Measurements from ENCODE around the gene KARS1. TPM values are rescaled to one million over a fixed set of nuclear protein-coding genes. Genes with fewer than 3 reads are reported as not detected.
A peak's percentile ranks its signal among the peaks of the same experiment; 100 is the strongest.

KARS1 gene
- total RNA-seq, 2 donors from 2014 or later = 96.0 to 107 TPM

DNA sequence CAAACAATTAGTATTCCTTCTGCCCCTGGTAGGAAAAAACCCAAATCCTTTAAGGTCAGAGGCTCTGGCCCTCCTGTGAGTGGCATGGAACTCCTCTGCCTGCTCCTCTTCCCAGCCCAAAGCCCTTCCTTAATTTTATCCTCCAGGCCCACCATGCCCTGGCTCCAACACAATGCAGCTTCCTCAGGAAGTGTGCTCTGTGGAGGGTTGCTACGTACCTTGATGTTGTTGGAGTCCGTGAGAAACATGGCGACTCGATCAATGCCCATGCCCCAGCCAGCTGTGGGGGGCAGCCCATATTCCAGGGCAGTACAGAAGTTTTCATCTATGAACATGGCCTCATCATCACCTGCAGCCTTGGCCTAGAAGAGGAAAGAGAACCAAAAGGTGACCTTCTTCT, 19.1 kb downstream of the KARS1 start:
- no peak for DNase-seq
- intact Hi-C loops (cut with DNase I) = no loop called here

DNA sequence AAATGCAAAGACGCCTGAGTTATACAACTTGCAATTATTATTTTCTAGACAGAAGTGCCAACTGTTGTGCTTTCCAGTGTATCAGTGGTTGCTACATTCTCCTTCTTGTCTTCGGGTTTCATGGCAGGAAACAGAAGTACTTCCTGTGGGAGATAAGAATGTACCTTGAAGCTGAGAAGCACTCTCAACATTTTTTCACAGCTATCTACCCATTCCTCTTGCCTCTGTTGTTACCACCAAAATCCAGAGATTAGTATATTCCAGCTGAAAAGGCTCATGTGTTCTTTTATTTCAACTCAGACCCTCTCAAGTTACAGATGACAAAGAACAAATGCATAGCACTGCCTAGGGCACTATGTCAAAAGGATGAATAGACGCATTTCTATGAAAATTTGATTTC, 19.6 kb downstream of the KARS1 start:
- DNase-seq (no peak), ATAC-seq (no peak)
- intact Hi-C loops (cut with DNase I) = no loop called here

More for the DNA sequence above, 19.1 kb downstream of the KARS1 start:
- no peak for ATAC-seq

DNA sequence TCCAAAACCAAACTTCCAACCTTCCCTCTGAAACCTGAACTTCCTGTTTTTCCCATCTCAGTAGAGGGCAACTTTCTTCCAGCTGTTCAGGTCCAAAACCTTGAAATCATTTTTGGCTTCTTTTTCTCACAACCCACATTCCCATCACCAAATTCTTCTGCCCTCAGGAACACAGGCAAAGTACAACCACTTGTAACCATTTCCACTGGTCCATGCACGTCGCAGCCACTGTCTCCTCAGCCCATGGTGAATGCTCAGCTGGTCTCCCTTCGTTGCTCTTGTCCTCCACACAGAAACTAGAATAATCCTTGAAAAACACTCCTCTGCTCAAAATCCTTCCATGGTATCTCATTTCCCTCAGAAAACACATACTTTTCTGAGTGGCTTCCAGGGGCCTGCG, 20.7 kb downstream of the KARS1 start:
- no peak for DNase-seq
- ATAC-seq = no peak
- intact Hi-C loops (cut with DNase I) = no loop called here

DNA sequence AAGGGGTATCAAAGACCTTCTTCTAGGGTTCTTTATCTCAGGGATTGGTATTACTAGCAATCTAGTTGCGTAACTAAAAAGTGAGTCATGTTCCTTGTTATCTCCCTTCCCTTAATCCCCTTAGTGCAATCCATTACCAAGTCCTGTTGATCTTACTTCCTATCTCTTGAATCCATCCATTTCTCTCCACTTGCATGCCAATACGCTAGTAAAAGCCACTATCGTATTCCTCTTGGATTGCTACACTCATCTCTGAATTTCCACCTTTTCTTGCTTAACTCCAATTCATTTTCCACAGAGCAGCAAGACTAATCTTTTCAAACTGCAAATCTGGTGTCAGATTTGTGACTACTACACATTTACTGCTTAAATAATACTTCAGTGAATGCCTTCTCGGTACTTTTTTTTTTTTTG, 22.5 kb downstream of the KARS1 start:
- no peak for DNase-seq
- ATAC-seq = no peak
- intact Hi-C loops (cut with DNase I) = no loop called here

DNA sequence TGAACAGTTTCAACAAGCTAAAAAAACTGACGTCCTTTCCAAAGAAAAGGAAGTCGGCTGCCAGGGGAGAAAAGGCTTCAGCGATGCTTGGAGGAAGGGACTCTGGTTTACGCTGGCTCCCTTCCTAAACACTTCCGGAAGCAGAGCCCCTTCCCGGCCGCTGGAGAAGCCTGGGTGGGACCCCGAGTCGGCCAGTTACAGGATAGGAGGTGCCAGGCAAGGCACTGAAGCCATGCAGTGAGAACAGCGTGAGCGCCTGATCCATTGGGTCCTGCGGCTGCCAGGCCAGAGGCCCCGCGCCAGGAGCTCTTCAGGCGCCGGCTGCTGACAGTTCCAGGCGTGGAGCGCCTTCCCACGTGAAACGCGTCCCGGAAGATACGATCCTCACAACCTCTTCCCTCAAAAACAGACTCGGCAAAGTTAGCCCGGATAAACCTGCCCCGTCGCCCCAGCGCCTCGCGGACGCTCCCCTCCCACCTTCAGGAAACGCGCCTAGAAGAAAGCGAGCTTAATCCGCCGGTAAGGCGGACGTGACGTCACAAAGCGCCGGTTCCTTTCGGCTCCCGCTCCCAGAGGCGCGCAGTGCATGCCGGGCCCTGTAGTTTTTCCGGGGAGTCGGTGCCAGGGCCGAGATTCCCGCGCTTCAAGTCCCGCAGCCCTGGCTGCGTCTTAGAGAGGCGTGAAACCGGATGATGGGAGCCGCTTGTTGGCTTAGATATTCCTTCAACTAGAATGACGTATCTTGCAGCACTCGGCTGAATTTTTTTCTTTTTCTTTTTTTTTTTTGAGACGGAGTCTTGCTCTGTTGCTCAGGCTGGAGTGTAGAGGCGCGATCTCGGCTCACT, 24.5 kb downstream of the KARS1 start, which contains the start of gene ADAT1:
Gene ADAT1, minus strand, starts transcription at position 521 of the 845 bp plus-strand sequence. CDS start 2,482 bp downstream, outside the sequence.
- peak; percentile 100 for DNase-seq
- ATAC-seq = peak; percentile 97 to 99
- intact Hi-C loops (cut with DNase I) = loop anchor here in 1 of 2 donors (2.0 kb wide), 1 partner anchor 68 kb away; no protein-coding TSS in a partner anchor

DNA sequence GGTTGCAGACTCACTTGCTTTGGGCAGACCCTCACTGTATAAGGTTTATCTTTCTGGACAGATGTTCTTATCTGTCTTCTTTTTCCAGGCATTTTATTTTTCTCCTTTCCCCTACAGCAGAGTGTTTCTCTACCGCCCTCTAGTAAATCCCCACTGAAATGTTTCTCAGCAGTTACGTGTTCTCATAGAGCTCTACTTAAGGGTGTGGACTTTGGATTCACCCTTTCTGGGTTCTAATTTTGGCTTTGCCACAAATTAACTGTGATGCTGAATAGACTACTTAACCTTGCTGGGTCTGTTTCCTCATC, 26.3 kb downstream of the KARS1 start:
- intact Hi-C loops (cut with DNase I) = no loop called here
- peak in 1 of 2 donors; percentile 9 for ATAC-seq
- DNase-seq = no peak

DNA sequence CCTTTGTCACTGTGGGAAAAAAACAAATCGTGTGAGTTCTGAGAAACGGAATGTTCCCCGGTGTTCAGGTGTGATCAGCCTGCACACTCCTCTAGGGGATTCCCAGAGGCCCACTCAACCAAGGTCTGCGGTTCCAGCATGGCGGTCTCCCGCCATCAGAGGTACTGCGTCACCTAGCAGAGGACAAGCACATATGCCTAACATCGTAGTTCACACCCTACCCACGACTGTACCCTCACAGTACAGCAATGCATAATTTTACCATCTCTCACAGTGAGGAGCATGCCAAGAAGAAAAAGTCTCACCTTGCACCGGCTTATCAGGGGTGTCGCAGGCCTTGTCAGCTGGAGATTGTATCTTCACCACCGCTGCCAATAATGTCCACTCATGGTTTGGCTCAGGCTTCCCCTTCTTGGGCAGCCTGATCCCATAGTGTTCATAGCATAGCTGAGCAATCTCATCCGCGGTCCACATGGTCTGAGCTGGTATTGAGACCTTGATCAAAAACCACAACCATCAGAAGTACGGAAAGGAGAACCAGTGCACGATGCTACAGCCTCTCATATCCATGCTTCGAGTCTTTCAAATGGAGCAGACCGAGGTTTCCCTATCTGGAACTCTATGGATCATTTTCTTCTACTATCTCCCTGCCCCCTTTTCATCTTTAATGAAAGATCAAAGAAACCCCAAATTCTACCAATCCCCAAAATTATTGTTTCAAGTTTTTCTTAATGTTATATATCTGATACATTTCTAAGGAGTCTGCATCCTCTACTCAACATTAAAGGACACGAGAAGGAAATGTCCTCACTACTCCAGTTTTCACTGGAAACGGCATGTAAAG, 26.9 kb downstream of the KARS1 start:
- ATAC-seq (no peak), DNase-seq (no peak)
- intact Hi-C loops (cut with DNase I) = no loop called here

DNA sequence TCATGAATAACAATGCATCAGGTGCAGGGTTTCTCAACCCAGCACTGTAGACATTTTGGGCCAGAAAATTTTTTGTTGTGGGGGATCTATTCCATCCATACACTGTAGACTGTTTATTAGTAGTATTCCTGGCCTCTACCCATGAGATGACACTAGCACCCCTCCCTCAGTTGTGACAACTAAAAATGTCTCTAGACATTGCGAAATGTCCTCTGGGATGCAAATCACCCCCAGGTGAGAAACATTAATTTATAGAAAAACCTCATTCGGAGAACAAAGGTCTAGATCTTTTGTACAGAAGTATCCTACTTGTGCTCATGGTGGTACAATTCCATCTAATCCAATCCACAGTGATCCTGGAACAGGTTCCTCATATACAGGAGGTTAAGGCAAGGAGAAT, 28.7 kb downstream of the KARS1 start:
- ATAC-seq (no peak), DNase-seq (no peak)
- intact Hi-C loops (cut with DNase I) = no loop called here

DNA sequence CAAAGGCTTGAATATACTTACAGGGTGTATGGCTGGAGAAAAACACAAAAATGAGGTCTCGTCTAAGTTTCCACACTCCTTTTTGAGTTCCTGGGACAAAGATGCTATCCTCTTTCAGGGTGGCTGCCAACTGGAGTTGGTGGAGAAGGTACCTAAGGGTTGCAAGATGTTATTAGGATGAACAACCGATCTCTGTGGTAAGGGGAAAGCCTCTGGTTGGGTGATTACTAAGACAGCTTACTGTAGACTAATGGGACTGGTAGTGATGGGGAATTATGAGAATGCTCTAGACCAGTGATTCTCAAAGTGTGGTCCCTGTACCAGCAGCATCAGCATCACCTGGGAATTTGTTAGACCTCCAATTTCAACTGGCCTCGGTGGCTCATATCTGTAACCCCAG, 30.3 kb downstream of the KARS1 start:
- intact Hi-C loops (cut with DNase I) = no loop called here
- ATAC-seq (no peak), DNase-seq (no peak)

DNA sequence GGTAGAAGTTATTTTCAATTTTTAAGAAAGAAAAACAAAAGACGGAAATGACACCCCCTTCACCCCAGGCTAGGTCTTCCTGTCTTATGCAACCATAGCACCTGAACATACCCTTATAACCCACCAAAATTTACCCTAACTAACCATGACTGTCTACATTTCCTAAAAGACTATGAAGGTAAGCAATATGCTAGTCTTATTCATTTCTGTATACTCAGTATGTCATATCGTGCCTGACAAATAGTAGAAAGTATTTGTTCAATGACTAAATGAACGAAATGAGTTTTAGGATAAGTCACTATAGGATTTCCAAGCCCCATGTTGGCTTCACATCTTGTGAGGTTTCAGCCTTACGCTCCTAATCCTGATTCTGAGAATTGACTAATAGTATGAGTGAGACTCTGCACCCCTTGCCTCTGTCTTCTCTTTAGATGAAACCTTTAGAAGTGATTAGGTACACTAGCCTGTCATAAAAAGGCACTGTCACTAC, 30.9 kb downstream of the KARS1 start:
- DNase-seq (no peak), ATAC-seq (no peak)
- intact Hi-C loops (cut with DNase I) = no loop called here

DNA sequence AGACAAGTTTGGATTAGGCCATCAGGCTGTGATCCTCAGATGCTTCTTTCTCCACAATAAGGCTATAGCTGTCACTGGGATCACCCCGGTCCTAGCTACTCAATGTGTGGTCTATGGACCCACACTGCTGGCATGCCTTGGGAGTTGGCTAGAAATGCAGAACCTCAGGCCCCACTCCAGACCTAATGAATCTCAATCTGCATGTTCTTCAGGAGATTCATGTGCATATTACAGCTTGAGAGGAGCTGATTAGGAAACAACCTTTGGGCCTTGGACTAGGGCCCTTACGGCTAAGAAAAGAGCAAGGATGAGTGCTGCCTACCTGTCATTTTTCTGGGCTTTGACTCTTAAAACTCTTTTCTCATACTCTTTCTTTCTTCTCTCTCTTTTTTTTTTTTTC, 31.8 kb downstream of the KARS1 start:
- DNase-seq (no peak), ATAC-seq (no peak)
- intact Hi-C loops (cut with DNase I) = no loop called here

DNA sequence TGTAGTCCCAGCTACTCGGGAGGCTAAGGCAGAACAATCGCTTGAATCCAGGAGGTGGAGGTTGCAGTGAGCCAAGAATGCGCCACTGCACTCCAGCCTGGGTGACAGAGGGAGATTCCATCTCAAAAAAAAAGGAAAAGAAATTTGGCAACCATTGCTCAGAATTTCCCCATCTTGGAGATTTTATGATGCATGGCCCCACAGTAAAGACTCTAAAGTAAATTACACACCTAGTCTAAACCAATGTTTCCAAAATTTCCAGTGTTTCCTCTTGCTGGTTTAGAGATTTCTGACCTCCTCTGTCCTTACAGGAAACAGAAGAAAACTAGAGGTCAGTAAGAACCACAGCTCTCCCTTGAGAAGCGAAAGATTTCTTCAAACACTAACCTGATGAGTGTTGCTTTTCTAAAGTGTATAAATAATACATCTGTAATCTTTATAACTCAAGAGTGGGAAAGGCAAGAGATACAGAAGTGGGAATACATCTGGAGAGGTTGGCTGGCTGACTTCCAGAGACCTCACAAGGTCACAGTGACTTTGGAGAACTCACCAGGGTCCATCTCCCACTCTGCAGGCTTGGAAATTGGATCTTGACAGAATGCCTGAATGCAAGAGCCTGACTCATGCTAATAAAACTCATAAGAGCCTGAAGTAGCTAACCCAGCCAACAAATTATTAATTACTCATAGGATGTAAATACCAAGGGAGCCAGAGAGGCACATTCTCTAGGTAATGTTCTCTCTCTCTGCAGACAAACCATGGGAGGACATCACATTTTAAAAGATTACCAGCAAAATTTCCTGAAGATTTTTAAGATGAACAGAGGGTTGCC, 33.2 kb downstream of the KARS1 start:
- intact Hi-C loops (cut with DNase I) = no loop called here
- no peak for DNase-seq
- peak in 1 of 2 donors; percentile 47 for ATAC-seq

DNA sequence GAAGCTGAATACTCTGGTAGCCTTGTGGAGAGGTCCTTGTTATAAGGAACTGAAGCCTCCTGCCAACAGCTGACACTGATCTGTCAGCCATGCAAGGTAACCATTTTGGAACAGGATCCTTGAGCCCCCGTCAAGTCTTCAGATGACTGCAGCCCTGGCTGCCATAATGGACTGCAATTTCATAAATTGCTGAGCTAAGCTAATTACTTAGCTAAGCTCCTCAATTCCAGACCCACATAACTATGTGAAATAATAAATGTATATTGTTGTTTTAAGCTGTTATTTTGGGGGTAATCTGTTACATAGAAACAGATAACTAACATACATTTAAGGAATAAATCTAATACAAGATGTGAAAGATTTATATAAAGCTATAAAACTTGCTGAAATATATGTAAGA, 41.0 kb downstream of the KARS1 start:
- intact Hi-C loops (cut with DNase I) = no loop called here
- no peak for DNase-seq
- ATAC-seq = no peak

DNA sequence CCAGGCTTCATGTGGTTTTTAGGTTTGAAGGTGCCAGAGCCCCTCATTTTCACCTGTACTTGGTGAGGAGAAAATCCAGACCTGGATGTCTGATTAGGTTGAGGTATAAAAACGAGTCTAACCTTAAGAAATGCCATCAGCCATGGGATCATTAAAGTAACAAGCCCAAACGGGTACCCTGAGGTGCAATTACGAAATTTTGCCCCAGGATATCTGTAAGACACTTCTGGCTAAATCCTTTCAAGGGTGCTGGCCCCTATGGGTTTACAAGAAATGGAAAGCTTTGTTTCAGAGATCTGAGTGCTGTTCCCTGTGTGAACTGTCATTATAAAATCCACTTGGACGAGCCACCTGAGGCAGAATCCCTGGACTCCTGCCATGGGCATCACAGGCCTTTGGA, 44.2 kb downstream of the KARS1 start:
- no peak for DNase-seq
- ATAC-seq = no peak
- intact Hi-C loops (cut with DNase I) = no loop called here

DNA sequence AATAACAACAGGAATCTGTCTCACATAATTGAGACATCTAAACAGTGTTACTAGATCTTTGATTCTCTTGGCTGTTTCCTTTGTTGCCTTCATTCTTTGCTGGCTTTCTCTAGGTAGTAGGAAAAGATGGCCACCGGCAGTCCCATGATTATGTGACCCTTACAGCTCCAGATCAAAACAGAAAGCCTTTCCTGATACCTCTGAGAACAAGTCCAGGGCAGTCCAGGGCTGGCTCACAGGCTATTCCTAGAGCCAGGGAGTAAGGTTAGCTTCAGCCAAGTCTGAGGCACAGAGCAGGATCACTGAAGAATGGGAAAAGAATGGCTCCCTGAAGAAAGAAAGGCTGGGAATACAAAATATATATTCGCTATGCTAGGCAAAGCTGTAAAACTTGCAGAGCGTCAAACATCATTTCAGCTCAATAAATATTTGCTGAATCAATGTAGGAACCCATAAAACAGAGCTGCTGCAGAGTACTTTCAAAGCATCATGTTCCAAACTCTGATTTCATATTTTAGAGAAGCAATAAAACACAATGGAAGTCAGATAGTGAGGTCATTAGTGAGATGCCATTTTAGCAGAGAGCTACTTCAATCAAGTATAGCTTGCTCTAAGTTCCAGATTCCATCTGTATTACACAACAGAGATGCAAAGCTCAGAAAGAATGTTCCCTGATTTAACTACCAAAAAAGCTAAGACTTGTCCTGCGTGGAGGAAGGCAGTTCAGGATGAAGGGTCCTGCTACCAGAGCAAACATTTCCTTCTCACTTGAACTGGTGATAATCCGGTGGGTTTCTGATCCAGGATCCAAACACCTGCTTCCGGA, 47.8 kb downstream of the KARS1 start:
- intact Hi-C loops (cut with DNase I) = no loop called here
- DNase-seq = no peak
- no peak for ATAC-seq

DNA sequence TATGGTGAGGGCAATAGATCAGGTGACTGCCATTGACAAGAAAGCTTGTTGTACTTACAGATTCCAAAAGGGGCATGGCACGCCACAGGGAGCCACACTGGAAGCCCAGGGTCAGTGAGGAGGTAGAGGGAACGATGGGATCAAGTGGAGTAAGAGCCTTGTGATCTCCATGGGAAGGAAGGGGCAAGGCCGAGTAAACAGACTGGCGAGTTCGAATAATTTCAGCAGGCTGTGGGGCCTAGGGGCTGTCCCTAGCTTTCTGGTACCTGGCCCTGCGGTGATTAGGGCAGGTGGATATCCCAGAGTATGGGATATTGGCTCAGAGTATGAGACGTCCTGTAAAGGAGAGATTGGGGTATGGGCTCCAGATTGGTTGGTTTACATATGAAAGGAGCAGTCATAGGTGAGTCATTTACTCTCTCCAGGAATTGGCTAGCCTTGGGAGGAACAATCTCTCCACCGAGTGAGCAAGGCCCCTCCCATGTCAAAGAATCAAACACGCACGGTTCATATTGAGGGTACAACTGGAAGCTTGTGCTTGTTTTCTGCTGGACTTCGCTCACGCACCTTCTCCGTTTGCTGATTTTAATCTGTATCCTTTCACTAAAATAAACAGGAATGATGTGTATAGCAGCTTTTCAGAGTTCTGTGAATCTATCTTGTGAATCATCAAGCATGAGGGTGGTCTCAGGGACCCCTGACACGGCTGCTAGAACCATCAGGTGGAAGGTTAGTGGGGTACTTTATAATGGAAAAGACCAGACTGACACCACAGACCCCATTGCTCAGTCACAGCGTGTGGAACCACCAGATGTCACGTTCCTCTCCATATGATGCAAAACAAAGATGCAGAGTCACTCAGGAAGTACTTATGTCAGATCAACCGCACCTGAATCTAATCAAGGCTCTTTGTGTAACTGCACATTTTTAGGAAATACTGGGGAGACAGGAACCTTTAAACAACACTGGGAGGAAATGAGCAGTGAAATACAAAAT, 53.3 kb downstream of the KARS1 start:
- ATAC-seq (no peak), DNase-seq (no peak)
- intact Hi-C loops (cut with DNase I) = no loop called here

DNA sequence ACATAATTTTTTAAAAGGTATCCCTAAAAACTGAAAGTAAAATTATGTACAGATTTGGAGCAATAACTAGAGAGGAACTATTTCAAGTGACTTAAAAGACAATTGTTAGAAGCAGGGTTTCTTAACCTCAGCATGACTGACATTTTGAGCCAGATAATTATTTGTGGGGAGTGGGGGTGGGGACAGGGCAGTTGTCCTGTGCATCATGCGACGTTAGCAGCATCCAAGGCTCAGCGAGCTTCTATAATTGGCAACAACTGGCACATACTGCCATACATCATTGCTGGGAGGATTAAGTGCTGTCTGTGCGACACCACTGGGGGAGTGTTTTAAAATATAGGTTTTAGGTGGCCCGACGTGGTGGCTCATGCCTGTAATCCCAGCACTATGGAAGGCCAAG, 54.2 kb downstream of the KARS1 start:
- ATAC-seq (no peak), DNase-seq (no peak)
- intact Hi-C loops (cut with DNase I) = no loop called here

Measured in left cardiac atrium (tissue), 4 donors.